GM21737 (cell line): ENCODE measurements around the gene BRIP1.
"Not testable (repeated sequence)": the region's sequence is repeated elsewhere in the genome, so short reads cannot be mapped to it uniquely, and the experiment has no call there.

Experiments
- ATAC-seq: cut with Tn5 transposase; IDR thresholded peaks from one replicate; pipeline ENCODE4 v1.9.1; 2021; ENCODE audit warnings: mild to moderate bottlenecking, moderate library complexity; ENCODE audit not compliant: unreplicated experiment

The BRIP1 gene

GRCh38 chr17:61670691-61671090 lies 192.6 kb downstream of the BRIP1 start:
- ATAC-seq: no peak

- no peak for ATAC-seq
Observed at GRCh38 chr17:61669522-61669921, 193.8 kb downstream of the BRIP1 start.

GRCh38 chr17:61668486-61668885 lies 194.8 kb downstream of the BRIP1 start:
- no peak for ATAC-seq

GRCh38 chr17:61666406-61667088 lies 196.8 kb downstream of the BRIP1 start:
- not testable (repeated sequence) for ATAC-seq

GRCh38 chr17:61663310-61663709 lies 200.0 kb downstream of the BRIP1 start:
- no peak for ATAC-seq

- no peak for ATAC-seq
Observed at GRCh38 chr17:61662741-61663140, 200.6 kb downstream of the BRIP1 start.

- ATAC-seq: no peak
Observed at GRCh38 chr17:61662186-61662585, 201.1 kb downstream of the BRIP1 start.

GRCh38 chr17:61660746-61661485 lies 202.4 kb downstream of the BRIP1 start:
- no peak for ATAC-seq

- no peak for ATAC-seq
Observed at GRCh38 chr17:61659437-61659836, 203.9 kb downstream of the BRIP1 start.

- no peak for ATAC-seq
Observed at GRCh38 chr17:61658183-61658582, 205.1 kb downstream of the BRIP1 start.

- ATAC-seq: no peak
Observed at GRCh38 chr17:61657338-61657737, 206.0 kb downstream of the BRIP1 start.

GRCh38 chr17:61656721-61657217 lies 206.6 kb downstream of the BRIP1 start:
- ATAC-seq: no peak

- no peak for ATAC-seq
Observed at GRCh38 chr17:61650749-61651148, 212.6 kb downstream of the BRIP1 start.

- no peak for ATAC-seq
Observed at GRCh38 chr17:61648587-61648986, 214.7 kb downstream of the BRIP1 start.

- no peak for ATAC-seq
Observed at GRCh38 chr17:61647047-61647446, 216.3 kb downstream of the BRIP1 start.

GRCh38 chr17:61646482-61646881 lies 216.8 kb downstream of the BRIP1 start:
- ATAC-seq: no peak

- no peak for ATAC-seq
Observed at GRCh38 chr17:61645920-61646319, 217.4 kb downstream of the BRIP1 start.

- ATAC-seq: no peak
Observed at GRCh38 chr17:61644800-61645774, 218.2 kb downstream of the BRIP1 start.

- ATAC-seq: no peak
Observed at GRCh38 chr17:61642768-61643167, 220.6 kb downstream of the BRIP1 start.

GRCh38 chr17:61641715-61642114 lies 221.6 kb downstream of the BRIP1 start:
- no peak for ATAC-seq

GRCh38 chr17:61641084-61641483 lies 222.2 kb downstream of the BRIP1 start:
- no peak for ATAC-seq
